Loucy (cell line): Measurements from ENCODE around the gene GPRC5C.

ENCODE experiments used
- H2AFZ ChIP-seq: fragments of 200-600 bp; sonication (generic); 2 replicates; pipeline ENCODE4 v1.6.0; 2016; ENCODE audit warnings: antibody characterized with exemption, mild to moderate bottlenecking, low read length, moderate library complexity
- H3F3A ChIP-seq: fragments of 200-600 bp; 2 replicates; pipeline ENCODE4 v1.6.0; 2016; ENCODE audit warnings: antibody characterized with exemption, low read depth, mild to moderate bottlenecking
- H3K27me3 ChIP-seq: fragments of 200-600 bp; sonication (generic); 2 replicates; pipeline ENCODE4 v1.6.1; 2014; ENCODE audit warnings: low read length, mild to moderate bottlenecking; ENCODE audit not compliant: insufficient read depth, poor library complexity, severe bottlenecking
- H3K36me3 ChIP-seq: fragments of 200-600 bp; sonication (generic); 2 replicates; pipeline ENCODE4 v1.6.1; 2016; ENCODE audit warnings: low read length; ENCODE audit not compliant: insufficient read depth
- H3K4me1 ChIP-seq: fragments of 200-600 bp; sonication (generic); 2 replicates; pipeline ENCODE4 v1.5.1; 2014; ENCODE audit warnings: low read length, mild to moderate bottlenecking; ENCODE audit not compliant: insufficient read depth, poor library complexity, severe bottlenecking
- H3K4me2 ChIP-seq: fragments of 200-600 bp; sonication (generic); 2 replicates; pipeline ENCODE4 v1.6.0; 2014; ENCODE audit warnings: antibody characterized with exemption, low read length, low read depth, mild to moderate bottlenecking; ENCODE audit not compliant: poor library complexity, severe bottlenecking
- H3K4me3 ChIP-seq: fragments of 200-600 bp; sonication (generic); 2 replicates; pipeline ENCODE4 v1.5.1; 2014; ENCODE audit warnings: low read length, mild to moderate bottlenecking, mixed read lengths; ENCODE audit not compliant: poor library complexity, severe bottlenecking
- H3K79me2 ChIP-seq: fragments of 200-600 bp; sonication (generic); 2 replicates; pipeline ENCODE4 v1.6.1; 2014; ENCODE audit warnings: low read length; ENCODE audit not compliant: insufficient read depth
- H3K9ac ChIP-seq: fragments of 200-600 bp; sonication (generic); 2 replicates; pipeline ENCODE4 v1.6.0; 2014; ENCODE audit warnings: mild to moderate bottlenecking, low read depth, low read length, moderate library complexity; ENCODE audit not compliant: poor library complexity, severe bottlenecking
- H3K9me2 ChIP-seq: fragments of 200-600 bp; sonication (generic); replicated peaks from 2 replicates; pipeline ENCODE4 v1.6.1; 2016; ENCODE audit warnings: low read depth, low read length, mixed read lengths
- H3K9me3 ChIP-seq: fragments of 200-600 bp; sonication (generic); 2 replicates; pipeline ENCODE4 v1.6.1; 2014; ENCODE audit warnings: mild to moderate bottlenecking, antibody characterized with exemption, low read length, low read depth; ENCODE audit not compliant: insufficient read depth
- H4K20me1 ChIP-seq: fragments of 200-600 bp; sonication (generic); 2 replicates; pipeline ENCODE4 v1.6.0; 2014; ENCODE audit warnings: antibody characterized with exemption, low read length, mild to moderate bottlenecking; ENCODE audit not compliant: insufficient read depth, poor library complexity, severe bottlenecking
- CTCF ChIP-seq: fragments of 200-600 bp; sonication (generic); conservative IDR thresholded peaks from 2 replicates; pipeline ENCODE4 v1.5.1; 2014; ENCODE audit warnings: mild to moderate bottlenecking, antibody characterized with exemption, low read length
- EZH2phosphoT487 ChIP-seq: fragments of 200-600 bp; IDR thresholded peaks from 2 replicates; pipeline ENCODE4 v1.6.1; 2018; ENCODE audit warnings: antibody characterized with exemption, mild to moderate bottlenecking, moderate library complexity, borderline replicate concordance

Gene GPRC5C

DNA sequence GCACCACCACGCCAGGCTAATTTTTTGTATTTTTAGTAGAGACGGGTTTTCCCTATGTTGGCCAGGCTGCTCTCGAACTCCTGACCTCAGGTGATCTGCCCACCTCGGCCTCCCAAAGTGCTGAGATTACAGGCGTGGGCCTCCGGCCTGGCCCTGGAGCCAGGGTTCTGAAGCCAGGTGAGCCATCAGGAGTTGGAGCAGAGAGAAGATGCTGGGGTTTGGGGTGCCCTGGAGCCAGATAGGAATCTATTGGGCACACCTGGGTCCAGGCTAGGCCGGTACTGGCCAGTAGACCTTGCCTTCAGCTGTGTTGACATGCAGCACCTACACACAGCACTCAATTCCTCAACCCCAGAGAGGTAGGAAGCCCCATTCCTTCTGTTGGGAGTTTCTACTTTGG lies 29.1 kb downstream of the GPRC5C start:
- no peak overlapping the region for H3K4me3 ChIP-seq
- H3K4me2 ChIP-seq, result no peak overlapping the region
- H3K36me3 ChIP-seq, result no peaks in the 10 kb centered on the region
- H4K20me1 ChIP-seq, result no peaks in the 10 kb centered on the region
- peaks cover 53% of the 10 kb centered on the region for H3K27me3 ChIP-seq
- TF ChIP-seq EZH2phosphoT487 (no peak), CTCF (no peak)
- no peaks in the 10 kb centered on the region for H3K9me3 ChIP-seq
- 0 out of 2 replicates have a peak, but pooled peaks cover 3% of the 10 kb centered on the region for H3F3A ChIP-seq
- H2AFZ ChIP-seq, result no peak overlapping the region
- peaks cover 16% of the 10 kb centered on the region for H3K4me1 ChIP-seq
- no peaks in the 10 kb centered on the region for H3K9me2 ChIP-seq
- H3K9ac ChIP-seq, result no peak overlapping the region
- no peaks in the 10 kb centered on the region for H3K79me2 ChIP-seq

DNA sequence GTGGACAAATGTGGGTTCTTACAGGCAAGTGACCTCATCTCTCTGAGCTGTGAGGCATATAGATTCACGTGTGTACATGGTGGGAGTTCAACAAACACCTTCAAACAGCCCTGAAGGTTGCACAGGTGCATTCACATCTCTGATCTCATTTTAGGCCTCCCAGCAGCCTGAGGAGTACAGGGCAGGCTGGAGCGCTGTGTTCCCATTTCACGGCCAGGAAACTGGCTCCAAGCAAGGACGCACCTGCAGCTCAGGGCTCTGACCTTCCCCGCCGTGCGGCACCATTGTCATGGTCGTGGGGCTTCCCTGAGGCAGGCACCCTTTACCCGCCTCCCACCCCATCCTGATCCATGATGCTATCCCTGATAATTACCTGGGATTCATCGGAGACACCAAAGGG lies 29.7 kb downstream of the GPRC5C start:
- H3K36me3 ChIP-seq, result no peaks in the 10 kb centered on the region
- H3F3A ChIP-seq, result 0 out of 2 replicates have a peak, but pooled peaks cover 3% of the 10 kb centered on the region
- no peak for TF ChIP-seq CTCF
- TF ChIP-seq EZH2phosphoT487, result no peak
- H3K4me3 ChIP-seq, result no peak overlapping the region
- no peak overlapping the region for H2AFZ ChIP-seq
- H3K4me2 ChIP-seq, result no peak overlapping the region
- H3K9ac ChIP-seq, result no peak overlapping the region
- peaks cover 16% of the 10 kb centered on the region for H3K4me1 ChIP-seq
- H3K79me2 ChIP-seq, result no peaks in the 10 kb centered on the region
- peaks cover 59% of the 10 kb centered on the region for H3K27me3 ChIP-seq
- H3K9me2 ChIP-seq, result no peaks in the 10 kb centered on the region
- no peaks in the 10 kb centered on the region for H4K20me1 ChIP-seq
- H3K9me3 ChIP-seq, result no peaks in the 10 kb centered on the region

GRCh38 chr17:74464730-74465377 lies 33.0 kb downstream of the GPRC5C start:
- H3K9ac ChIP-seq, result no peak overlapping the region
- H3K9me3 ChIP-seq, result no peaks in the 10 kb centered on the region
- no peak overlapping the region for H3K4me2 ChIP-seq
- no peak overlapping the region for H3K4me3 ChIP-seq
- peaks cover 16% of the 10 kb centered on the region for H3K4me1 ChIP-seq
- H3K9me2 ChIP-seq, result no peaks in the 10 kb centered on the region
- H3F3A ChIP-seq, result 0 out of 2 replicates have a peak, but pooled peaks cover 3% of the 10 kb centered on the region
- no peaks in the 10 kb centered on the region for H3K79me2 ChIP-seq
- TF ChIP-seq CTCF, result no peak
- no peak for TF ChIP-seq EZH2phosphoT487
- H4K20me1 ChIP-seq, result no peaks in the 10 kb centered on the region
- no peak overlapping the region for H2AFZ ChIP-seq
- peaks cover 69% of the 10 kb centered on the region for H3K27me3 ChIP-seq
- no peaks in the 10 kb centered on the region for H3K36me3 ChIP-seq
